22Rv1 (cell line): ENCODE data around the gene BACH2.

ENCODE experiments used
- ZFX ChIP-seq: fragments of 450-650 bp; IDR thresholded peaks from 2 replicates; pipeline ENCODE4 v1.6.1; 2017; ENCODE audit warnings: antibody characterized with exemption, borderline replicate concordance
- TF ChIP-seq, protein P1 (sequence below): fragments of 450-650 bp; IDR thresholded peaks from 2 replicates; pipeline ENCODE4 v1.5.1; 2017; ENCODE audit warnings: mild to moderate bottlenecking

DNA sequence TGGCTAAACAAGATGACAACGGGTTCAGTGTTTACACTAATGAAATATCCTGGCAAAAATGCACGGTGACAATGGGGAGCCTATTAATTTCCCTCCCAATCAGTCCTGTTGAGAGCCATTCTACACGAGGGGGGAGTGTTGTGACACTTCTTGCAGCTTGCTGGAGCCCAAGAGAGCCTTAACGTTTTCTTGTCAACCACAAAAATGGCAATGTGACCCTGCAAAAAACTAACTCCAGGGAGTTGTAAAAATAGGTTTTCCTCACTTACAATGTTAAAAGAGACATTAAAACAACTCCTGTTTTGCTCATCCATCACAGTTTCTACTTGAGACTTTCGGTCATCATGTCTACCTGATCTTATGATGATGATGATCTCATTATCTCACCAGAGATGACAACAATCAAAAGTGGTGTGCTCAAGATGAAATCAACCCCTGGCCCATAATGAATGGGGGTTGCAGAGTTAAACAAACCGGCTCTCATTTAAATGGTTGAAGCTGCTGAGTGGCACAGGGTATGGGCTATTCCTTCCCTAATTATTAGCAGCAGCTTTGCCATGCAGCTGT lies 344.5 kb downstream of the BACH2 start:
- TF ChIP-seq, protein P1, sequence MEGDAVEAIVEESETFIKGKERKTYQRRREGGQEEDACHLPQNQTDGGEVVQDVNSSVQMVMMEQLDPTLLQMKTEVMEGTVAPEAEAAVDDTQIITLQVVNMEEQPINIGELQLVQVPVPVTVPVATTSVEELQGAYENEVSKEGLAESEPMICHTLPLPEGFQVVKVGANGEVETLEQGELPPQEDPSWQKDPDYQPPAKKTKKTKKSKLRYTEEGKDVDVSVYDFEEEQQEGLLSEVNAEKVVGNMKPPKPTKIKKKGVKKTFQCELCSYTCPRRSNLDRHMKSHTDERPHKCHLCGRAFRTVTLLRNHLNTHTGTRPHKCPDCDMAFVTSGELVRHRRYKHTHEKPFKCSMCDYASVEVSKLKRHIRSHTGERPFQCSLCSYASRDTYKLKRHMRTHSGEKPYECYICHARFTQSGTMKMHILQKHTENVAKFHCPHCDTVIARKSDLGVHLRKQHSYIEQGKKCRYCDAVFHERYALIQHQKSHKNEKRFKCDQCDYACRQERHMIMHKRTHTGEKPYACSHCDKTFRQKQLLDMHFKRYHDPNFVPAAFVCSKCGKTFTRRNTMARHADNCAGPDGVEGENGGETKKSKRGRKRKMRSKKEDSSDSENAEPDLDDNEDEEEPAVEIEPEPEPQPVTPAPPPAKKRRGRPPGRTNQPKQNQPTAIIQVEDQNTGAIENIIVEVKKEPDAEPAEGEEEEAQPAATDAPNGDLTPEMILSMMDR, result no peak
- no peak for TF ChIP-seq ZFX
